Measurements from ENCODE around the gene SLC34A3. TPM values are rescaled to one million over a fixed set of nuclear protein-coding genes. Genes with fewer than 3 reads are reported as not detected.

SLC34A3 gene
- polyA plus RNA-seq, 2 of the 4 experiments (the other 2 are of a cell fraction): 0.05 TPM; not detected in 1

DNA sequence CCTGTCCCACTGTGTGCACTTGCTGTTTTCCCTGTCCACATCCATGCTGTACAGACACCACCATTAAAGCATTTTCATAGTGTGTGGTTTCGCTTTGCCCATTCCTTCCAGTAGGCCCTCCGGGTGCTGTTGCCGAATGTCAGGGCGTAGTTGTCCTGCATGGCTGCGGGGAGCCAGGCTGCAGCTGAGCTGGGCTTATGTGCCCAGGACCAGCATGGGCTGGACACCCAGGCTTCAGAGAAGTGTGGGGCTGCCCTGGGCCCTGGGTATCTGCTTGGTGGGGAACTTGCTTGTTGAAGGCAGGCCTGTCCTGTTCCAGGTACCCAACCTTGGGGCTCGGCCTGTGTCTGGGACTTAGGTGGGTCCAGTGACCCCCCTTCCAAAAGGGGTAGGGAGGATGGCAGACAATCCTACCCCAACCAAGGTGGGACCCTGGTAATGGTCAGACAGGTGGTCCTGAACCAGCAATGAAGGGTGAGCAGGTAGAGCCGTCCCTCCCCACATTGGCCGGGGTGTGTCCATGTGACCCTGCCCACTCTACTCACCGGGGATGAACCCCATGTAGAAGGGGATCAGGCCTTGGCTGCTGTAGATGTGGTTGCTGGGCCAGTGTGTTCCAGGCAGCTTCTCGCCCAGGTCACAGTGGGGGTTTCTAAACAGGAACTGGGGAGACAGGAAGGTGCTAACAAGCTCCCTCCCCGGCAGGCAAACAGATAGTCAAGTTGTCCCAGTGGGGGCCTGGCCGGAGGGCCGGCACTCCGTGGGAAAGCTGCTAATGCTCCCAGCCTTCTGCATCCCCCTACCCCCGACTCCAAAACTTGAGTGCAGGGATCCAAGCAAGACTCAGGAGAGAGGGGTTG, 13.2 kb downstream of the SLC34A3 start:
- 77% methylated on average over 14 of the region's 15 CpGs for WGBS (ENCODE audit: missing lambda C conversion rate)
- POLR2A ChIA-PET: interaction anchor here (1.1 kb wide), 1 partner anchor 9 kb away, joined by 3 read pairs; no protein-coding TSS in a partner anchor

DNA sequence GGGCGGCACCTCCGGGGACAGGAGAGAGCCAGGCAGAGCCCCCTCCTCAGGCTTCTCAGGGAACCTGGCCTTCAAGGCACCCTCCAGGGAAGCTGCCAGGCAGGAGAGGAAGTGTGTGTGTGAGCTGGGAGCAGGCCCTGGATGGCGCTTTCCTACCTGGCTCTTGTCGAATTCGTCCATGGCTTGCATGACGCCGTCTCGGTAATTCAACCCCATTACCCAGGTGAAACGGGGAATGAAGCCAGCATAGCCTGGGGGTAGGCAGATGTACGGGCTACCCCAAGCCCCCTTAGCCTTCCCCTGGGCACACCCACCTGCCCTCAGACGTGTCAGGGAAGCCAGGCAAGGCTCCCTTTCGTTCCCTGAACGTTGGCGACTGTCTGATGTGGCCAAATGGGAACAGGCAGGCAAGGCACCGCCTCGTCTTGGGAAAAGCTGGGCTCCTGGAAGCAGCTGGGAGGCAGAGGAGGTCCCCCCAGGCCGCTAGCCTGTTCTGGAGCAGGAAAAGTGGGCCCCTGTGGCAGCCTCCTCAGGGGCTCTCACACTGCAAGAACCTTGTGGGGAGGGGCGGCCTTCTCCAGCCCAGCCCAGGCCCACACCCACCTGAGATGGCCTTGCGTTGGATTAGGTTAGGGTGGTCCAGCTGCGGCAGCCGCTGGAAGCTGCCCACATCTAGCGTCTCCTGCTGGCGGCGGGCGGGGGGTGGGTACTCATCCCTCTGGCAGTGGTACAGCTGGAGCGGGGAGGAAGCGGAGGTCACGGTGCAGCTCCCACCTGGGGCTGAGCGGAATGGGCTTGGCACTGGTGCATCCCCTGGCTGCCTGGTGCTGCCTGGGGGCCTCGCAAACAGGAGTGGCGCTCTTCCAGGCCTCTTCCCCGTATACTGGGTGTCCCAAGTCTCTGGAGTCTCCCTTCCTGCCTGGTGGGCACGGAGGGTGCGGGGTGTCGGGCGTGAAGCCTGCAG, 14.1 kb downstream of the SLC34A3 start:
- no peak for DNase-seq (ENCODE audit: low read depth in 1 of 2, low spot score in 1 of 2)

More for the DNA sequence above, 13.2 kb downstream of the SLC34A3 start:
- Histone ChIP-seq H3K4me2 (peak overlapping the region; percentile 98; the same call in 2 of the 3 replicates), H3K27ac (no peak overlapping the region), H3K9me3 (no peaks in the 10 kb centered on the region), H3K4me3 (0 out of 3 replicates have a peak overlapping the region, but pooled peaks have one; percentile 8), H3K4me1 (peaks cover 26% of the 10 kb centered on the region)
- no peak for FAIRE-seq
- DNase-seq (ENCODE audit: low read depth in 1 of 2, low spot score in 1 of 2): no peak
- TF ChIP-seq EHF (CRISPR knock-in tag; IDR thresholded peaks at IDR 0.05) (no peak), ZNF302 (CRISPR knock-in tag; IDR thresholded peaks at IDR 0.05) (no peak), FOSL2 (IDR thresholded peaks at IDR 0.05) (no peak), FOSL2 (CRISPR knock-in tag; IDR thresholded peaks at IDR 0.05) (no peak), HOXB5 (CRISPR knock-in tag; IDR thresholded peaks at IDR 0.05) (no peak), SREBF2 (IDR thresholded peaks at IDR 0.05) (no peak), ESRRA (IDR thresholded peaks at IDR 0.05; ENCODE audit: borderline replicate concordance, low read length) (no peak), HDAC2 (IDR thresholded peaks at IDR 0.05) (no peak), SMC3 (IDR thresholded peaks at IDR 0.05) (no peak), TP53 (CRISPR knock-in tag; IDR thresholded peaks at IDR 0.05) (peak; percentile 70), JUN (IDR thresholded peaks at IDR 0.05) (peak in 1 of 2 experiments; percentile 89; a peak in 4 of 5 replicates), MYC (IDR thresholded peaks at IDR 0.05; ENCODE audit: borderline replicate concordance, low read length) (no peak), ZSCAN20 (CRISPR knock-in tag; IDR thresholded peaks at IDR 0.05) (no peak), HOXA7 (CRISPR knock-in tag; IDR thresholded peaks at IDR 0.05) (peak; percentile 94), NPAS2 (CRISPR knock-in tag; IDR thresholded peaks at IDR 0.05; ENCODE audit: borderline replicate concordance) (no peak), CEBPB (IDR thresholded peaks at IDR 0.05) (no peak), CBX2 (IDR thresholded peaks at IDR 0.05; ENCODE audit: borderline replicate concordance, low read depth) (no peak), POLR2AphosphoS2 (conservative IDR thresholded peaks at IDR 0.05; ENCODE audit: low read length) (peak; percentile 98), POLR2A (IDR thresholded peaks at IDR 0.05; ENCODE audit: low read length) (peak; percentile 40), KDM1A (IDR thresholded peaks at IDR 0.05; ENCODE audit: low read depth) (no peak), TFCP2L1 (CRISPR knock-in tag; IDR thresholded peaks at IDR 0.05) (peak; percentile 81; the same call in 1 of the 2 replicates), EP300 (IDR thresholded peaks at IDR 0.05) (no peak)
- TF ChIP-seq, protein P1, sequence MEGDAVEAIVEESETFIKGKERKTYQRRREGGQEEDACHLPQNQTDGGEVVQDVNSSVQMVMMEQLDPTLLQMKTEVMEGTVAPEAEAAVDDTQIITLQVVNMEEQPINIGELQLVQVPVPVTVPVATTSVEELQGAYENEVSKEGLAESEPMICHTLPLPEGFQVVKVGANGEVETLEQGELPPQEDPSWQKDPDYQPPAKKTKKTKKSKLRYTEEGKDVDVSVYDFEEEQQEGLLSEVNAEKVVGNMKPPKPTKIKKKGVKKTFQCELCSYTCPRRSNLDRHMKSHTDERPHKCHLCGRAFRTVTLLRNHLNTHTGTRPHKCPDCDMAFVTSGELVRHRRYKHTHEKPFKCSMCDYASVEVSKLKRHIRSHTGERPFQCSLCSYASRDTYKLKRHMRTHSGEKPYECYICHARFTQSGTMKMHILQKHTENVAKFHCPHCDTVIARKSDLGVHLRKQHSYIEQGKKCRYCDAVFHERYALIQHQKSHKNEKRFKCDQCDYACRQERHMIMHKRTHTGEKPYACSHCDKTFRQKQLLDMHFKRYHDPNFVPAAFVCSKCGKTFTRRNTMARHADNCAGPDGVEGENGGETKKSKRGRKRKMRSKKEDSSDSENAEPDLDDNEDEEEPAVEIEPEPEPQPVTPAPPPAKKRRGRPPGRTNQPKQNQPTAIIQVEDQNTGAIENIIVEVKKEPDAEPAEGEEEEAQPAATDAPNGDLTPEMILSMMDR (IDR thresholded peaks at IDR 0.05): no peak
- TF ChIP-seq, protein P2, sequence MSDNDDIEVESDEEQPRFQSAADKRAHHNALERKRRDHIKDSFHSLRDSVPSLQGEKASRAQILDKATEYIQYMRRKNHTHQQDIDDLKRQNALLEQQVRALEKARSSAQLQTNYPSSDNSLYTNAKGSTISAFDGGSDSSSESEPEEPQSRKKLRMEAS (IDR thresholded peaks at IDR 0.05): no peak
- TF ChIP-seq, protein P3, sequence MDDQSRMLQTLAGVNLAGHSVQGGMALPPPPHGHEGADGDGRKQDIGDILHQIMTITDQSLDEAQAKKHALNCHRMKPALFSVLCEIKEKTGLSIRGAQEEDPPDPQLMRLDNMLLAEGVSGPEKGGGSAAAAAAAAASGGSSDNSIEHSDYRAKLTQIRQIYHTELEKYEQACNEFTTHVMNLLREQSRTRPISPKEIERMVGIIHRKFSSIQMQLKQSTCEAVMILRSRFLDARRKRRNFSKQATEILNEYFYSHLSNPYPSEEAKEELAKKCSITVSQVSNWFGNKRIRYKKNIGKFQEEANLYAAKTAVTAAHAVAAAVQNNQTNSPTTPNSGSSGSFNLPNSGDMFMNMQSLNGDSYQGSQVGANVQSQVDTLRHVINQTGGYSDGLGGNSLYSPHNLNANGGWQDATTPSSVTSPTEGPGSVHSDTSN (IDR thresholded peaks at IDR 0.05): peak; percentile 82
- TF ChIP-seq, protein P4, sequence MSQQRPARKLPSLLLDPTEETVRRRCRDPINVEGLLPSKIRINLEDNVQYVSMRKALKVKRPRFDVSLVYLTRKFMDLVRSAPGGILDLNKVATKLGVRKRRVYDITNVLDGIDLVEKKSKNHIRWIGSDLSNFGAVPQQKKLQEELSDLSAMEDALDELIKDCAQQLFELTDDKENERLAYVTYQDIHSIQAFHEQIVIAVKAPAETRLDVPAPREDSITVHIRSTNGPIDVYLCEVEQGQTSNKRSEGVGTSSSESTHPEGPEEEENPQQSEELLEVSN (IDR thresholded peaks at IDR 0.05; ENCODE audit: borderline replicate concordance, low read depth): no peak
- TF ChIP-seq, protein P5, sequence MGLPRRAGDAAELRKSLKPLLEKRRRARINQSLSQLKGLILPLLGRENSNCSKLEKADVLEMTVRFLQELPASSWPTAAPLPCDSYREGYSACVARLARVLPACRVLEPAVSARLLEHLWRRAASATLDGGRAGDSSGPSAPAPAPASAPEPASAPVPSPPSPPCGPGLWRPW (IDR thresholded peaks at IDR 0.05): no peak
- no peak for ATAC-seq
- CTCF ChIA-PET: interaction anchor here (1.3 to 13.1 kb wide), 3 partner anchors 7 to 176 kb away, joined by 3 to 236 read pairs (median 5); partner anchors contain the start of gene NELFB

More for the DNA sequence above, 14.1 kb downstream of the SLC34A3 start:
- no peaks in the 10 kb centered on the region for H3K9me3 ChIP-seq
- POLR2A ChIA-PET: interaction anchor here (1.0 to 1.1 kb wide), 2 partner anchors 8 to 12 kb away, joined by 3 read pairs; no protein-coding TSS in a partner anchor
- 93% methylated on average over 20 of the region's 36 CpGs for WGBS (ENCODE audit: missing lambda C conversion rate)
- no peak overlapping the region for H3K4me2 ChIP-seq
- no peak; a peak in 1 of 6 replicates for ATAC-seq
- TF ChIP-seq, protein P4 (IDR thresholded peaks at IDR 0.05; ENCODE audit: borderline replicate concordance, low read depth): no peak
- peak; percentile 66; the same call in 1 of the 2 replicates for TF ChIP-seq FOSB (CRISPR knock-in tag; IDR thresholded peaks at IDR 0.05)
- no peak overlapping the region for H3K4me3 ChIP-seq
- no peak overlapping the region for H3K27ac ChIP-seq
- peaks cover 19% of the 10 kb centered on the region for H3K4me1 ChIP-seq
- CTCF ChIA-PET: interaction anchor here (1.3 to 13.1 kb wide), 3 partner anchors 8 to 177 kb away, joined by 3 to 236 read pairs (median 5); partner anchors contain the start of gene NELFB
- FAIRE-seq: no peak
